PFSK-1 (cell line): Measurements from ENCODE around the gene UHRF1.

Experiments
- FOXP2 ChIP-seq: optimal IDR thresholded peaks from 2 replicates; pipeline ENCODE3; 2011; ENCODE audit warnings: borderline replicate concordance, control low read depth, inconsistent platforms; ENCODE audit not compliant: insufficient read depth; ENCODE audit errors: extremely low read length, extremely low read depth
- POLR2AphosphoS5 ChIP-seq: IDR thresholded peaks from 2 replicates; pipeline ENCODE4 v1.6.1; 2012; ENCODE audit warnings: low read depth, mild to moderate bottlenecking, control low read depth, low read length, moderate library complexity
- SIN3A ChIP-seq: IDR thresholded peaks from 2 replicates; pipeline ENCODE4 v1.6.1; 2012; ENCODE audit warnings: mild to moderate bottlenecking, low read length, moderate library complexity, borderline replicate concordance; ENCODE audit not compliant: insufficient read depth
- TAF1 ChIP-seq: IDR thresholded peaks from 2 replicates; pipeline ENCODE4 v1.6.1; 2012; ENCODE audit warnings: low read length, control low read depth, borderline replicate concordance; ENCODE audit not compliant: insufficient read depth
- TF ChIP-seq, protein P1 (sequence below), 2 experiments: IDR thresholded peaks; 2 replicates each; pipeline versions ENCODE4 v1.6.1 to v1.8.0; 2011 to 2012; ENCODE audit warnings: low read depth in 2 of 2, low read length in 2 of 2, control low read depth in 1 of 2, inconsistent platforms in 1 of 2, mild to moderate bottlenecking in 1 of 2, moderate library complexity in 1 of 2; ENCODE audit not compliant: insufficient read depth in 1 of 2

The UHRF1 gene

DNA sequence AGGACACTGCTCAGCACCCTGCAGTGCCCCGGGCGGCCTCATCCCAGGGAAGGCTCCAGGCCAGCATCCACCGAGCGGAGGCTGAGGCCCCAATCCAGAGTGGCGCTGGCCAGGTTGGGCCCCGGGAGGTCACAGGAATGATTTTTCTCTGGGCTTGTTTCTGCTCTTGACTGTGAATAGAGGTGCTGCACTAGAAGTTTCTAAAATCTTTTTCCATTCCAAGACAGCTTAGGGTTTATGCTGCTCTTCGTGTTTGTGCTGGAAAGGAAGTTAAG, 74.7 kb downstream of the UHRF1 start:
- TF ChIP-seq, protein P1, sequence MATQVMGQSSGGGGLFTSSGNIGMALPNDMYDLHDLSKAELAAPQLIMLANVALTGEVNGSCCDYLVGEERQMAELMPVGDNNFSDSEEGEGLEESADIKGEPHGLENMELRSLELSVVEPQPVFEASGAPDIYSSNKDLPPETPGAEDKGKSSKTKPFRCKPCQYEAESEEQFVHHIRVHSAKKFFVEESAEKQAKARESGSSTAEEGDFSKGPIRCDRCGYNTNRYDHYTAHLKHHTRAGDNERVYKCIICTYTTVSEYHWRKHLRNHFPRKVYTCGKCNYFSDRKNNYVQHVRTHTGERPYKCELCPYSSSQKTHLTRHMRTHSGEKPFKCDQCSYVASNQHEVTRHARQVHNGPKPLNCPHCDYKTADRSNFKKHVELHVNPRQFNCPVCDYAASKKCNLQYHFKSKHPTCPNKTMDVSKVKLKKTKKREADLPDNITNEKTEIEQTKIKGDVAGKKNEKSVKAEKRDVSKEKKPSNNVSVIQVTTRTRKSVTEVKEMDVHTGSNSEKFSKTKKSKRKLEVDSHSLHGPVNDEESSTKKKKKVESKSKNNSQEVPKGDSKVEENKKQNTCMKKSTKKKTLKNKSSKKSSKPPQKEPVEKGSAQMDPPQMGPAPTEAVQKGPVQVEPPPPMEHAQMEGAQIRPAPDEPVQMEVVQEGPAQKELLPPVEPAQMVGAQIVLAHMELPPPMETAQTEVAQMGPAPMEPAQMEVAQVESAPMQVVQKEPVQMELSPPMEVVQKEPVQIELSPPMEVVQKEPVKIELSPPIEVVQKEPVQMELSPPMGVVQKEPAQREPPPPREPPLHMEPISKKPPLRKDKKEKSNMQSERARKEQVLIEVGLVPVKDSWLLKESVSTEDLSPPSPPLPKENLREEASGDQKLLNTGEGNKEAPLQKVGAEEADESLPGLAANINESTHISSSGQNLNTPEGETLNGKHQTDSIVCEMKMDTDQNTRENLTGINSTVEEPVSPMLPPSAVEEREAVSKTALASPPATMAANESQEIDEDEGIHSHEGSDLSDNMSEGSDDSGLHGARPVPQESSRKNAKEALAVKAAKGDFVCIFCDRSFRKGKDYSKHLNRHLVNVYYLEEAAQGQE (IDR thresholded peaks at IDR 0.05; ENCODE audit: insufficient read depth in 1 of 2, low read depth in 2 of 2, low read length in 2 of 2): no peak
- TF ChIP-seq POLR2AphosphoS5: no peak
- TF ChIP-seq FOXP2: no peak
- TF ChIP-seq SIN3A: no peak
- TF ChIP-seq TAF1: no peak

DNA sequence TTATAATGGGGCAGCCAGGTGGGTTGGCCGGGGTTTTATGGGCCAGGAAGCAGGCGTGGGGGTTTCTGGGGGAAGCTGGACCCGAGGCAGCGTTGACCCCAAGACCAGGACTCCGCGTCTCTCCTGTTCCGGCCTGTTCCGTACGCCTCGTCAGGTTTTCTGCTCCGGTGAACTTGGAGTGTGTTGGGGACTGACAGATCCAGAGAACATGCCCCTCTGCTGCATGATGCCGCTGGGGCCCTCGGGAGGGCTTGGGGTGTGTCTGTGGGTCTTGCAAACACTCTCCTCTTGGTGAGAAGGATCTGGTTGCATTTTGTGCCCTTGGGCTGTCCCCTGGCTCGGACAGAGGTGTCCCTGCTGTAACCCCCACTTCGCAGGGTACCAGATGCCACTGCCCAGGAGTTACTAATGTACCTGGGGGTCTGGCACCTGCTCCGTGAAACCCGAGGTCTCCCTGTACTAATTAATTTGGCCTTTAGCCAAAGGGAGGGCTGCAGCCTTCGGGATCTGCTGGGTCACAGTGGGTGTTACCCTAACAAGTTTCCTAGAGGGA, 75.2 kb downstream of the UHRF1 start:
- no peak for TF ChIP-seq POLR2AphosphoS5
- TF ChIP-seq SIN3A: no peak
- TF ChIP-seq TAF1: no peak
- TF ChIP-seq, protein P1 (IDR thresholded peaks at IDR 0.05; ENCODE audit: insufficient read depth in 1 of 2, low read depth in 2 of 2, low read length in 2 of 2): no peak
- TF ChIP-seq FOXP2: no peak

DNA sequence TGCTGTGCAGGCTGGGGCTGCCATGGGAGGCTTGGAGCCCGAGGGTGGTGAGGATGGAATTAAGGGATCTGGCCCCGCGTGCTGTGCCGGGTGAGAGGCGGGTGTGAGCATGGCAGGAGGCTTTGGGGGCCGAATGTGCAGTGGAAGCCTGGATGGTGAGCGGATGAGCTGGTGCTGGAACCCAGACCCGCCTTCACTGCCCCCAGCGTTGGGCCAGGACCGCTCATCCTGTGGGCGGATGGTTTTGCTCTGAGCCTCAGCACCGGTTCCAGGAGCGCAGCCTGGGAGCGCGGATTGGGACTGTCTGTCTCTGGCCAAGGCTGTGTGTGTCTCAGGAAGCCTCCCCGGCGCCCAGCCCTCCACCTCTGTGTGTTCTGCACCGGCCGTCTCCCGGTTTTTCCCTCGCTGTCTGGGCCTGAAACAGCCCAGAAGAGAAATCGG, 76.3 kb downstream of the UHRF1 start:
- TF ChIP-seq, protein P1 (IDR thresholded peaks at IDR 0.05; ENCODE audit: insufficient read depth in 1 of 2, low read depth in 2 of 2, low read length in 2 of 2): no peak

DNA sequence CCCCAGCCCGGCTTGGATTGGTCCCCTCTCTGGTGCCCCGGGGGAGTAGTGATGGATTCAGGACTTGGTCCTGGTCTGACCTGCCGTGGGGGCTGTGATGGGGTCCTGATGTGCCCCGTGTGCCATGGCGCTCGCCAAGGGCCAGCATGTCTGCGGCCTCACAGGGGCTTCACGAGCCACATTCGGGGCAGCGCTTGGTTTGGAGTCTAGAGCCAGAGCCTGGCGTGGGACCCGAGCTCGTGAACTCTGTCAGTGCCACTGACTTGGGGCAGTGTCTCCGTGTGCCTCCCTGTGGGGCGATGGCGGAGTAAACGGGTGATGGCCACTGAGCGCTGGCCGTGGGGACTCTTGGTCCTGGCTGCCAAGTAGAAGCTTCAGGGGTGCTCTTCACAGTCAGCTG, 76.8 kb downstream of the UHRF1 start:
- TF ChIP-seq, protein P1 (IDR thresholded peaks at IDR 0.05; ENCODE audit: insufficient read depth in 1 of 2, low read depth in 2 of 2, low read length in 2 of 2): no peak
- TF ChIP-seq FOXP2: no peak
- no peak for TF ChIP-seq TAF1
- no peak for TF ChIP-seq POLR2AphosphoS5
- TF ChIP-seq SIN3A: no peak

DNA sequence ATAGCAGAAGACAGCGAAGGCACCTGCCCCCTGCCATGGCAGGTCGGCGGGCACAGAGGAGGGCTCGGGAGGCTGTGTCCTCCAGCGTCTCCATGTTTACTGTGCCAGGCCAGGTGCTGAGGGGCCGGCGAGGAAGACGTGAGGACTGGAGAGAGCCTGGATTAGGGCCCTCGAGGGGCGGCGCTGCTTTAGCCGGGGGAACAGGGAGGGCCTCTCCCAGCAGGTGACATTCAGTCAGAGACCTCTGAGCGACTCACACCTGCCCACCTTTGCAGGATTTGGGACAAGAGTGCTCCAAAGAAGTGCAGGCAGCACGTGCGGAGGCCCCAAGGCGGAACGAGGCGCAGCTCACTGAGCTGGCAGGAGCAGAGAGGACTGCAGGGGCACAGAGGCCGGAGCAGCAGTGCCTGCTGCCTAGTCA, 77.2 kb downstream of the UHRF1 start:
- TF ChIP-seq FOXP2: no peak
- TF ChIP-seq, protein P1 (IDR thresholded peaks at IDR 0.05; ENCODE audit: insufficient read depth in 1 of 2, low read depth in 2 of 2, low read length in 2 of 2): no peak
- TF ChIP-seq POLR2AphosphoS5: no peak
- TF ChIP-seq TAF1: no peak
- TF ChIP-seq SIN3A: no peak
